Measurements from ENCODE around the gene ELL2. TPM values are rescaled to one million over a fixed set of nuclear protein-coding genes. Genes with fewer than 3 reads are reported as not detected.

The ELL2 gene
- total and polyA plus RNA-seq, 10 donors: 4.3 to 109 (median 66.8) TPM

- intact Hi-C loops (cut with DNase I; ENCODE audit: low total_unique reads): no loop called here
- peaks cover 0 to 80% (median 23%) of the 10 kb centered on the region in 6 donors for H3K36me3 ChIP-seq
- H3K4me1 ChIP-seq: peaks cover 0 to 19% (median 0%) of the 10 kb centered on the region in 6 donors
- no peaks in the 10 kb centered on the region for H3K9me3 ChIP-seq
- TF ChIP-seq POLR2A (IDR thresholded peaks at IDR 0.05) (no peak), CTCF (IDR thresholded peaks at IDR 0.05 in 8 of 11, conservative IDR thresholded peaks at IDR 0.05 in 3 of 11) (no peak), POLR2AphosphoS5 (IDR thresholded peaks at IDR 0.05) (no peak)
- no peak overlapping the region for H3K27ac ChIP-seq
- no peaks in the 10 kb centered on the region for H3K27me3 ChIP-seq (replicated peaks in 1 of 7)
- no peak overlapping the region for H3K4me3 ChIP-seq
- WGBS, 5 donors: 58 to 84% (median 74%) methylated on average over 1 of the region's 1 CpG
- no peak for DNase-seq
Measured at GRCh38 chr5:95899006-95899405, 62.6 kb downstream of the ELL2 start.

GRCh38 chr5:95895771-95896170 is 65.9 kb downstream of the ELL2 start:
- peaks cover 0 to 100% (median 32%) of the 10 kb centered on the region in 6 donors for H3K36me3 ChIP-seq
- TF ChIP-seq POLR2AphosphoS5 (IDR thresholded peaks at IDR 0.05) (peak in 1 of 3 donors; percentile 5), POLR2A (IDR thresholded peaks at IDR 0.05) (no peak), CTCF (IDR thresholded peaks at IDR 0.05 in 8 of 11, conservative IDR thresholded peaks at IDR 0.05 in 3 of 11) (no peak)

GRCh38 chr5:95895251-95895650 is 66.4 kb downstream of the ELL2 start:
- 79 to 93% (median 90%) methylated on average over 3 of the region's 3 CpGs for WGBS, 5 donors
- H3K4me3 ChIP-seq: no peak overlapping the region

More at GRCh38 chr5:95895771-95896170, 65.9 kb downstream of the ELL2 start:
- no peak for DNase-seq
- no peak overlapping the region for H3K27ac ChIP-seq
- no peaks in the 10 kb centered on the region for H3K27me3 ChIP-seq (replicated peaks in 1 of 7)
- H3K4me1 ChIP-seq: peaks cover 0 to 19% (median 0%) of the 10 kb centered on the region in 6 donors
- H3K4me3 ChIP-seq: no peak overlapping the region
- intact Hi-C loops (cut with DNase I; ENCODE audit: low total_unique reads): no loop called here
- WGBS, 5 donors: 70 to 83% (median 74%) methylated on average over 5 of the region's 5 CpGs
- H3K9me3 ChIP-seq: no peaks in the 10 kb centered on the region

More at GRCh38 chr5:95895251-95895650, 66.4 kb downstream of the ELL2 start:
- Histone ChIP-seq H3K4me1 (peaks cover 0 to 19% (median 0%) of the 10 kb centered on the region in 6 donors), H3K27me3 (replicated peaks in 1 of 7) (no peaks in the 10 kb centered on the region), H3K36me3 (peaks cover 0 to 100% (median 30%) of the 10 kb centered on the region in 6 donors), H3K27ac (no peak overlapping the region), H3K9me3 (no peaks in the 10 kb centered on the region)
- DNase-seq: no peak
- intact Hi-C loops (cut with DNase I; ENCODE audit: low total_unique reads): no loop called here
- TF ChIP-seq CTCF (IDR thresholded peaks at IDR 0.05 in 8 of 11, conservative IDR thresholded peaks at IDR 0.05 in 3 of 11) (no peak), POLR2A (IDR thresholded peaks at IDR 0.05) (no peak), POLR2AphosphoS5 (IDR thresholded peaks at IDR 0.05) (no peak)
